ENCODE data around the gene FOXM1.

DNA sequence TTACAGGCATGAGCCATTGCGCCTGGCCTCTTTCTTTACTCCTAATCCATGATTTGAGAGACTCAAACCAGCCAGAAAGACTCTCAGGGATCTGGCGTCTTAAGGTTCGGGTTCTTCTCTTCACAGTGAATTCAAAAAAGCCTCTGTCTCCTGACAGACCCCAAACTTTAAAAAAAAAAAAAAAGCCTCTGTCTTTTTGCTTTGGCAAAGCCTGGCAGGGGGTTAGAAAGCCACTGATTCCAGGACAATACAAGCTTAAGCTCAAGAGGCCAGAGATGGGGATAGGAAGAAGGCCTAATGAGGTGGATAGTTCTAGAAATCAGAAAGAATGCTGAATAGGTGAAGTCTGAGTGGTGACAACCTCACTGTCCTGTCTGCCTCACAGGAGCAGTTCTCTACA, 50.9 kb downstream of the FOXM1 start:
- TF ChIP-seq GATA2 (IDR thresholded peaks at IDR 0.05; ENCODE audit: low read depth, low read length) (no peak), GATA3 (IDR thresholded peaks at IDR 0.05; ENCODE audit: low read depth, low read length) (no peak)

Data from SH-SY5Y (cell line).